ENCODE measurements around the gene CRYZL1. TPM values are rescaled to one million over a fixed set of nuclear protein-coding genes. Genes with fewer than 3 reads are reported as not detected.

Gene CRYZL1
- total RNA-seq, 1 experiment from 2014 or later = 43.0 TPM

DNA sequence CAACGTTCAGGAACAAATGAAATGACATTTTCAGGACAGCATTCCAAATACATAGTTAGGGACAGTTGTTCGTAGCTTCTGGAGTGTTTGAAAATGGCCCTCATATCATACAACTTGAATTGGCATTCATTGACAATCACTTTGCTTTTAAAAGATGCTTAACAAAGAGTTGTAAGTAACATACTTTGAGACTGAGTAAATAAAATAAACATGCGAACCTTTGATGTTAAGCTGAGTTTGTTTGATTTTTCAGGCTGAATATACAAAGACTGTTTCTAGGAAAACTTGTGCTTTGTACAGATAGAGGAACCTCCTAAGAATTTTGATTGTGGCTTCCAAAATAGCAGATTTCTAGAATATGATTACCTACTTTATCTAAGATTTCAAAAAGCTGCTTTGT, 46.1 kb upstream of the CRYZL1 start:
- no TSS peak for BruUV-seq (replicated peaks)
- Histone ChIP-seq H3K9me2 (ENCODE audit: insufficient read depth) (no peaks in the 10 kb centered on the region), H3K4me3 (replicated peaks in 1 of 2; ENCODE audit: low read depth in 1 of 2, low read length in 2 of 2) (no peak overlapping the region), H3K9ac (ENCODE audit: low read length) (no peak overlapping the region), H3K27me3 (ENCODE audit: insufficient read depth, low read length) (no peaks in the 10 kb centered on the region), H3K4me1 (ENCODE audit: control insufficient read depth in 1 of 2, insufficient read depth in 2 of 2, low read length in 2 of 2) (peaks cover 43 to 50% of the 10 kb centered on the region in 2 experiments), H3K36me3 (ENCODE audit: control insufficient read depth in 1 of 2, insufficient read depth in 2 of 2, low read length in 2 of 2) (no peaks in the 10 kb centered on the region), H4K20me1 (ENCODE audit: insufficient read depth) (no peaks in the 10 kb centered on the region), H3K27ac (ENCODE audit: low read depth, low read length) (no peak overlapping the region), H3K79me2 (ENCODE audit: insufficient read depth, low read length) (peaks cover 67% of the 10 kb centered on the region), H2AFZ (ENCODE audit: low read depth, low read length, poor library complexity, severe bottlenecking) (no peak overlapping the region), H3K4me2 (ENCODE audit: low read length) (no peak overlapping the region), H3K9me3 (ENCODE audit: control insufficient read depth in 1 of 2, insufficient read depth in 1 of 2, low read depth in 1 of 2, low read length in 2 of 2) (no peaks in the 10 kb centered on the region)
- POLR2A ChIA-PET = no interaction called here
- CTCF ChIA-PET = no interaction called here
- RAD21 ChIA-PET (ENCODE audit: low non-redundant PET in 1 of 2, low total read pairs in 2 of 2, uncharacterized antibody in 2 of 2, unreplicated experiment in 2 of 2) = no interaction called here
- intact Hi-C loops (cut with micrococcal nuclease) = no loop called here
- ATAC-seq (no peak), DNase-seq (ENCODE audit: low read depth, low spot score) (no peak)
- TF ChIP-seq POLR2A (IDR thresholded peaks at IDR 0.05; ENCODE audit: borderline replicate concordance, extremely low read depth, insufficient read depth, insufficient read length) (no peak), RAD21 (IDR thresholded peaks at IDR 0.05; ENCODE audit: low read depth) (no peak), ELF1 (IDR thresholded peaks at IDR 0.05; ENCODE audit: borderline replicate concordance, low read depth) (no peak), JUND (IDR thresholded peaks at IDR 0.05) (no peak), EZH2 (IDR thresholded peaks at IDR 0.05) (no peak), ZNF274 (IDR thresholded peaks at IDR 0.05; ENCODE audit: low read depth, low read length) (no peak), SIN3A (IDR thresholded peaks at IDR 0.05; ENCODE audit: low read depth) (no peak), EZH2phosphoT487 (IDR thresholded peaks at IDR 0.05; ENCODE audit: borderline replicate concordance) (no peak), ZFX (IDR thresholded peaks at IDR 0.05) (no peak), SRF (IDR thresholded peaks at IDR 0.05; ENCODE audit: low read depth) (no peak), EGR1 (IDR thresholded peaks at IDR 0.05; ENCODE audit: low read depth) (no peak), FOSL1 (IDR thresholded peaks at IDR 0.05; ENCODE audit: low read depth) (no peak), SP1 (IDR thresholded peaks at IDR 0.05; ENCODE audit: low read depth) (no peak), CBX3 (IDR thresholded peaks at IDR 0.05; ENCODE audit: low read depth) (no peak), CEBPB (IDR thresholded peaks at IDR 0.05; ENCODE audit: low read depth) (no peak), YY1 (IDR thresholded peaks at IDR 0.05; ENCODE audit: extremely low read depth, insufficient replicate concordance, low read depth, low read length) (no peak)
- TF ChIP-seq, protein P1, sequence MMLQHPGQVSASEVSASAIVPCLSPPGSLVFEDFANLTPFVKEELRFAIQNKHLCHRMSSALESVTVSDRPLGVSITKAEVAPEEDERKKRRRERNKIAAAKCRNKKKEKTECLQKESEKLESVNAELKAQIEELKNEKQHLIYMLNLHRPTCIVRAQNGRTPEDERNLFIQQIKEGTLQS (IDR thresholded peaks at IDR 0.05) = no peak
- TF ChIP-seq, protein P2, sequence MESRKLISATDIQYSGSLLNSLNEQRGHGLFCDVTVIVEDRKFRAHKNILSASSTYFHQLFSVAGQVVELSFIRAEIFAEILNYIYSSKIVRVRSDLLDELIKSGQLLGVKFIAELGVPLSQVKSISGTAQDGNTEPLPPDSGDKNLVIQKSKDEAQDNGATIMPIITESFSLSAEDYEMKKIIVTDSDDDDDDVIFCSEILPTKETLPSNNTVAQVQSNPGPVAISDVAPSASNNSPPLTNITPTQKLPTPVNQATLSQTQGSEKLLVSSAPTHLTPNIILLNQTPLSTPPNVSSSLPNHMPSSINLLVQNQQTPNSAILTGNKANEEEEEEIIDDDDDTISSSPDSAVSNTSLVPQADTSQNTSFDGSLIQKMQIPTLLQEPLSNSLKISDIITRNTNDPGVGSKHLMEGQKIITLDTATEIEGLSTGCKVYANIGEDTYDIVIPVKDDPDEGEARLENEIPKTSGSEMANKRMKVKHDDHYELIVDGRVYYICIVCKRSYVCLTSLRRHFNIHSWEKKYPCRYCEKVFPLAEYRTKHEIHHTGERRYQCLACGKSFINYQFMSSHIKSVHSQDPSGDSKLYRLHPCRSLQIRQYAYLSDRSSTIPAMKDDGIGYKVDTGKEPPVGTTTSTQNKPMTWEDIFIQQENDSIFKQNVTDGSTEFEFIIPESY (IDR thresholded peaks at IDR 0.05; ENCODE audit: extremely low read depth, insufficient replicate concordance, low read length) = no peak
- TF ChIP-seq, protein P3, sequence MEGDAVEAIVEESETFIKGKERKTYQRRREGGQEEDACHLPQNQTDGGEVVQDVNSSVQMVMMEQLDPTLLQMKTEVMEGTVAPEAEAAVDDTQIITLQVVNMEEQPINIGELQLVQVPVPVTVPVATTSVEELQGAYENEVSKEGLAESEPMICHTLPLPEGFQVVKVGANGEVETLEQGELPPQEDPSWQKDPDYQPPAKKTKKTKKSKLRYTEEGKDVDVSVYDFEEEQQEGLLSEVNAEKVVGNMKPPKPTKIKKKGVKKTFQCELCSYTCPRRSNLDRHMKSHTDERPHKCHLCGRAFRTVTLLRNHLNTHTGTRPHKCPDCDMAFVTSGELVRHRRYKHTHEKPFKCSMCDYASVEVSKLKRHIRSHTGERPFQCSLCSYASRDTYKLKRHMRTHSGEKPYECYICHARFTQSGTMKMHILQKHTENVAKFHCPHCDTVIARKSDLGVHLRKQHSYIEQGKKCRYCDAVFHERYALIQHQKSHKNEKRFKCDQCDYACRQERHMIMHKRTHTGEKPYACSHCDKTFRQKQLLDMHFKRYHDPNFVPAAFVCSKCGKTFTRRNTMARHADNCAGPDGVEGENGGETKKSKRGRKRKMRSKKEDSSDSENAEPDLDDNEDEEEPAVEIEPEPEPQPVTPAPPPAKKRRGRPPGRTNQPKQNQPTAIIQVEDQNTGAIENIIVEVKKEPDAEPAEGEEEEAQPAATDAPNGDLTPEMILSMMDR (IDR thresholded peaks at IDR 0.05 in 2 of 3, conservative IDR thresholded peaks at IDR 0.05 in 1 of 3; ENCODE audit: borderline replicate concordance in 1 of 3, insufficient read depth in 1 of 3, low read depth in 2 of 3, low read length in 2 of 3) = no peak
- TF ChIP-seq, protein P4, sequence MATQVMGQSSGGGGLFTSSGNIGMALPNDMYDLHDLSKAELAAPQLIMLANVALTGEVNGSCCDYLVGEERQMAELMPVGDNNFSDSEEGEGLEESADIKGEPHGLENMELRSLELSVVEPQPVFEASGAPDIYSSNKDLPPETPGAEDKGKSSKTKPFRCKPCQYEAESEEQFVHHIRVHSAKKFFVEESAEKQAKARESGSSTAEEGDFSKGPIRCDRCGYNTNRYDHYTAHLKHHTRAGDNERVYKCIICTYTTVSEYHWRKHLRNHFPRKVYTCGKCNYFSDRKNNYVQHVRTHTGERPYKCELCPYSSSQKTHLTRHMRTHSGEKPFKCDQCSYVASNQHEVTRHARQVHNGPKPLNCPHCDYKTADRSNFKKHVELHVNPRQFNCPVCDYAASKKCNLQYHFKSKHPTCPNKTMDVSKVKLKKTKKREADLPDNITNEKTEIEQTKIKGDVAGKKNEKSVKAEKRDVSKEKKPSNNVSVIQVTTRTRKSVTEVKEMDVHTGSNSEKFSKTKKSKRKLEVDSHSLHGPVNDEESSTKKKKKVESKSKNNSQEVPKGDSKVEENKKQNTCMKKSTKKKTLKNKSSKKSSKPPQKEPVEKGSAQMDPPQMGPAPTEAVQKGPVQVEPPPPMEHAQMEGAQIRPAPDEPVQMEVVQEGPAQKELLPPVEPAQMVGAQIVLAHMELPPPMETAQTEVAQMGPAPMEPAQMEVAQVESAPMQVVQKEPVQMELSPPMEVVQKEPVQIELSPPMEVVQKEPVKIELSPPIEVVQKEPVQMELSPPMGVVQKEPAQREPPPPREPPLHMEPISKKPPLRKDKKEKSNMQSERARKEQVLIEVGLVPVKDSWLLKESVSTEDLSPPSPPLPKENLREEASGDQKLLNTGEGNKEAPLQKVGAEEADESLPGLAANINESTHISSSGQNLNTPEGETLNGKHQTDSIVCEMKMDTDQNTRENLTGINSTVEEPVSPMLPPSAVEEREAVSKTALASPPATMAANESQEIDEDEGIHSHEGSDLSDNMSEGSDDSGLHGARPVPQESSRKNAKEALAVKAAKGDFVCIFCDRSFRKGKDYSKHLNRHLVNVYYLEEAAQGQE (IDR thresholded peaks at IDR 0.05; ENCODE audit: low read depth) = no peak

All from HCT116 (cell line).